HG02973 (cell line): Measurements from ENCODE around the gene APOC1.
"Not testable (repeated sequence)": the region's sequence is repeated elsewhere in the genome, so short reads cannot be mapped to it uniquely, and the experiment has no call there.

Source experiments
- ATAC-seq: cut with Tn5 transposase; IDR thresholded peaks from one replicate; pipeline ENCODE4 v1.9.1; 2021; ENCODE audit warnings: moderate library complexity; ENCODE audit not compliant: unreplicated experiment

Gene APOC1

DNA sequence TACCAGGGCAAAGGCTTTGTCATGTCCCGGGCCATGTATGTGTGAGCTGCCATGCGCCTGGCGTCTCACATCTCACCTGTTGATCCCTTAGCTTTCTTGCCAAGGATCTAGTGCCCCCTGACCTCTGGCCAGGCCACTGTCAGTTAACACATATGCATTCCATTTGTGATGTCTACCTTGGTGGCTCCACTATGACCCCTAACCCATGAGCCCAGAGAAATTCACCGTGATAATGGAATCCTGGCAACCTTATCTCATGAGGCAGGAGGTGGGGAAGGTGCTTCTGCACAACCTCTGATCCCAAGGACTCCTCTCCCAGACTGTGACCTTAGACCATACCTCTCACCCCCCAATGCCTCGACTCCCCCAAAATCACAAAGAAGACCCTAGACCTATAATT, 26.1 kb upstream of the APOC1 start:
- ATAC-seq = not testable (repeated sequence)

DNA sequence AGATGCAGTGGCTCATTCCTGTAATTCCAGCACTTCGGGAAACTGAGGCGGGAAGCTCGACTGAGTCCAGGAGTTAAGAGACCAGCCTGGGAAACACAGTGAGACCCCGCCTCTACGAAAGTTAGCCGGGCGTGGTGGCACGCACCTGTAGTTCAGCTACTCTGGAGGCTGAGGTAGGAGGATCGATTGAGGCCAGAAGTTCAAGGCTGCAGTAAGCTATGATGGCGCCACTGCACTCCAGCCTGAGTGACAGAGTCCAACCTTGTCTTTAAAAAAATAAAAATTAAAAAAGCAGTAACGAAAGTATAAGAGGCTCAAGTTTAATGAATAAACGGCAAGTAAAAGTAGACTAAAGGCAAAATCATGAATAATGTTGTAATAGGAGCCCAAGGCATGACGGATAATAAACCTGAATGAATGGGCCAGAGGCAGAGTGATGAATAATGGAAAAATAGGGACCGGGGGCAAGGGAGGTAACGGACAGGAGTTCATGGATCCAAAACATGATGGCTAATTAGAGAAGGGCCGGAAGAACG, 24.5 kb upstream of the APOC1 start:
- no peak for ATAC-seq

DNA sequence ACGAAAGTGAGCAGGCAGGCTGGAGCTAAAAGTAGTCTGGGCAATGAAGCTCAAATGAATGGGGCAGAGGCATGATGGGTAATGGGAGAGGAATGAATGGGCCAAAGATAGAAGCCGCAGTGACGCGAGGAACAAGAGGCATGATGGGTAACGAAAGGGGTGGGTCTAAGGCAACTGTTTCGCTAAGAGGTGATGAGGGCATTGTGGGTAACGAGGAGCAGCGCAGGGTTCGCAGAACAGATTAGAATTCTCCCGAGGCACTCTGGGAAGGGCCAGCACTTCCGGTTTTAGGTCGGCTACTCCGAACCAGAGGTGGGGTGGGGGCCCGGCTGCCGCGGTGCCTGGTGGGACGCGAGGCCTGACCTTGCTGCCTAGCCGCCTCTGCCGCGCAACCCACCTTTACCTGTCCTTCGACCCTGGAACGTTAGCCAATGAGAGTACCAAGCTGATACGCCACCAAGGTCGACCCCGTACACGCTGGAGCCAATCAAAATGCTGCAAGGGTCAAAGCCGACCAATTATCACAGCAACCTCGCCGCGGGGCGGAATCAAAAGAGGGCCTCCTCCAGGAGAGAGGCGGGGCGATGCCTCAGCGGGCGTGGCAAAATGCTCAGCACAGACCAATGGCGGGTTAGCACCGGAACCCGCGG, 23.9 kb upstream of the APOC1 start:
- peak; percentile 74 for ATAC-seq

DNA sequence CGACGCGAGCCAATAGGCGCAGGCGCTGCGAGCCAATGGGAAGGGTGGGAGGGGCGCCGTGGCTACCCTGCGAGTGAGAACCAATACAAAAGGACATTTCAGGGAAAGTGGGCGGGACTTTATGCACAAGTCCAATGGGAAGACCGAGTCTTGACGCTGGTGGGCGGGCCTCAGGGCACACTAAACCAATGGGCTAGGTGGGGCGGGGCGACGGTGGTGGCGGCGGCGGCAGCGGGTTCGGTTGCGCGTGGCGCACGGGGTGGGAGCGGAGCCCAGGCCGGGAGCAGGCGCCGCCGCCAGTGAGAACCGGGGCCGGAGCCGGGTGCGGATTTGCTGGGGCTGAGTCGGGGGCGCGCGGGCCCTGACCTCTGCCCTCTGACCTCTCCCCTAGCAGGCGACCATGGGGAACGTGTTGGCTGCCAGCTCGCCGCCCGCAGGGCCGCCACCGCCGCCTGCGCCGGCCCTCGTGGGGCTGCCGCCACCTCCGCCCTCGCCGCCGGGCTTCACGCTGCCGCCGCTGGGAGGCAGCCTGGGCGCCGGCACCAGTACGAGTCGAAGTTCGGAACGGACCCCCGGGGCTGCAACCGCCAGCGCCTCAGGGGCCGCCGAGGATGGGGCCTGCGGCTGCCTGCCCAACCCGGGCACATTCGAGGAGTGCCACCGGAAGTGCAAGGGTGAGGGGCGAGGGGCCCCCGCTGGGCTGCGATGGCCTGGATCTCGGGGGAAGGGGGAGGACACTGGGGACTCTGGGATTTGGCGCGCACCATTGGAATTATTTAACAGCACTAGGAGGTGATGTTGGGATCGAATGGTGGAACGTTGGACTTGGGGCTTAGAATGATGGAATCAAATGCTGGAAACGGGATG, 23.2 kb upstream of the APOC1 start, which contains the start of gene TOMM40:
TSS of gene TOMM40 (plus strand) at position 239 of the 867 bp plus-strand sequence. CDS start at position 401, 162 bp downstream.
- peak; percentile 66 for ATAC-seq

DNA sequence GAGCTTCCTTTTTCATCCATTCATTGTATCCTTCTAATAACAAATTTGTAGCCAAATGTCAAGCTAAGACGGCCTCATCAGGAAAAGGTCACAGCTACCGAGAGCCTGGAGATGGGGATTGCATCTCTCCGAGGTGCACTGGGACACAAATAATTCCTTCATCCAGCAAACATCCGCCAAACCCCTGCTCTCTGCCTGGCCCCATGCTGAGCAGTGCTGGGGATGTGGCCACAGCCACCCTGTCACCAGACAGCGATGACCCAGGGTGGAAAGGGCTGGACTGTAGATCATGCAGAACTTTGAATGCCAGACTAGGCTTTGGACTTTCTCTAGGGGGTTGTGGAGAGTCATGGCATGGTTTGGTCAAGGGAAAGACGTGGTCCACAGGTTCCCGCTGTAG, 21.5 kb upstream of the APOC1 start:
- ATAC-seq = no peak

DNA sequence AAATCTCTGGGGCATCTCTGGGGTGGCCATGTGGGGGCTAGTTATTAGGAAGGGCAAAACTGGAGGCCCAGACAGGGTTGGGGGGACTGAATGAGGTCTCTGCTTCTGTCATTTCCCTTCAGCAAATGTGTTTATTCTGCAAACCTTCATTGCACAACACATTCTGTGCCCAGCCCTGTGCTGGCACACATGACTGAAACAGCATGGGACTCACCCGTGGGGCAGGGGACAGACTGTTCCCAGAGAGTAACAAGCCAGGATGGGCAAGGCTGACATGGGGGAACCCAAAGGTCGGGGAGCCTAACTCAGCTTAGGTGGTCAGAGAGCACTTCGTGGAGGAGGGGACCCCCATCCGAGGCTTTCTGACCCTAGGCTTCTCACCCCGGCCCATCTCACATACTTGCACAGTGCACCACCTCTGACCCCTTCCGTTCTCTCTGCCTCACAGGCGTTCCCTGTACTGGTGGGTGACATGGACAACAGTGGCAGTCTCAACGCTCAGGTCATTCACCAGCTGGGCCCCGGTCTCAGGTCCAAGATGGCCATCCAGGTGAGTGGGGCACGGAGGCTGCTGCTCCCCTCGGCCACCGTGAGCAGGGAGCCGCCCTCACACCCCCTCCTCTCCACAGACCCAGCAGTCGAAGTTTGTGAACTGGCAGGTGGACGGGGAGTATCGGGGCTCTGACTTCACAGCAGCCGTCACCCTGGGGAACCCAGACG, 20.9 kb upstream of the APOC1 start:
- ATAC-seq = no peak

DNA sequence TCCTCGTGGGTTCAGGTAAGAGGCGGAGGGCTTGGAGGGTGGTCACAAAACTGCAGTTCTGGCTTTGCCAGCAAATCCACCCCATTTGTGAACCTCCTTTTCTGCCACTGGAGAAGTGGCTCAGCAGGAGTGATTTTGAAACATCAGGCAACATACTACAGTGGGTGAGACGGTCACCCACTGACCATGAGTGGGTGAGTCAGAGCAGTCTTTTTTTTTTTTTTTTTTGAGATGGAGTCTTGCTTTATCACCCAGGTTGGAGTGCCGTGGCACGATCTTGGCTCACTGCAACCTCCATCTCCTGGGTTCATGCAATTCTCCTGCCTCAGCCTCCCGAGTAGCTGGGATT, 20.4 kb upstream of the APOC1 start:
- no peak for ATAC-seq

DNA sequence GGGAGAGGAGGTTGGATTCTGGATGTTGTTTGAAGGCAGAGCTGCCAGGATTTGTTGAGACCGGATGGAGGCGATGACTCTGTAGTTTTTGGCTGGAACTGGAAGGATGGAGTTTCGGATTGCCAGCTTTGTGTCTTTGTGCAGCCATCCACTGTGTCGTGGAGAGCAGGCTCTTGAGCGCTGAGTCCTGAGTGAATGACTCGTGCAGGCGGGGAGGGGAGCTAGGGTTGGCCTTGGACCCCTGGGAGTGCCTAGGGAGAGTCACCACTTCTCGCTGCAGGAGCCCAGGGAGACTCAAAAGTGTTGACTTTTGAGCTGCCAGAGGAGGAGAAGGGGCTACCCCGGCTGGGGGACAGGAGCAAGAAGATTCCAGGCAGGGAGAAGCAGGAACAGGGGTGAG, 19.5 kb upstream of the APOC1 start:
- ATAC-seq = no peak

DNA sequence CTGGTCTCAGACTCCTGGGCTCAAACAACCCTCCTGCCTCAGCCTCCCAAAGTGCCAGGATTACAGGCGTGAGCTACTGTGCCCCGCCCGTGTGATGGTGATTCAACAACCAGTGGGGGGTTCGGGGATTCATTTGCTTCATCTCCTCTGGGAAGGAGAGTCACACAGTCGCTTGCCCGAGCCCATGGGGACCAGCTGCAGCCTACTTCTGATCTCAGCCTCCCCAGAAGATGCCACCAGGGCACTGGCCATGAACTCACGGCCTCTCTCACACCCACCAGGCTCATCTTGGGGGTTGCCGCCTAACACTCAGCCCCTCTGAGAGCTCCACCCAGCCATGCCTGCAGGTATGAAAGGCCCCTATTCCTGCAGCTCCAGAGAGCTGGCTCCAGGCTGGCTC, 16.6 kb upstream of the APOC1 start:
- no peak for ATAC-seq

DNA sequence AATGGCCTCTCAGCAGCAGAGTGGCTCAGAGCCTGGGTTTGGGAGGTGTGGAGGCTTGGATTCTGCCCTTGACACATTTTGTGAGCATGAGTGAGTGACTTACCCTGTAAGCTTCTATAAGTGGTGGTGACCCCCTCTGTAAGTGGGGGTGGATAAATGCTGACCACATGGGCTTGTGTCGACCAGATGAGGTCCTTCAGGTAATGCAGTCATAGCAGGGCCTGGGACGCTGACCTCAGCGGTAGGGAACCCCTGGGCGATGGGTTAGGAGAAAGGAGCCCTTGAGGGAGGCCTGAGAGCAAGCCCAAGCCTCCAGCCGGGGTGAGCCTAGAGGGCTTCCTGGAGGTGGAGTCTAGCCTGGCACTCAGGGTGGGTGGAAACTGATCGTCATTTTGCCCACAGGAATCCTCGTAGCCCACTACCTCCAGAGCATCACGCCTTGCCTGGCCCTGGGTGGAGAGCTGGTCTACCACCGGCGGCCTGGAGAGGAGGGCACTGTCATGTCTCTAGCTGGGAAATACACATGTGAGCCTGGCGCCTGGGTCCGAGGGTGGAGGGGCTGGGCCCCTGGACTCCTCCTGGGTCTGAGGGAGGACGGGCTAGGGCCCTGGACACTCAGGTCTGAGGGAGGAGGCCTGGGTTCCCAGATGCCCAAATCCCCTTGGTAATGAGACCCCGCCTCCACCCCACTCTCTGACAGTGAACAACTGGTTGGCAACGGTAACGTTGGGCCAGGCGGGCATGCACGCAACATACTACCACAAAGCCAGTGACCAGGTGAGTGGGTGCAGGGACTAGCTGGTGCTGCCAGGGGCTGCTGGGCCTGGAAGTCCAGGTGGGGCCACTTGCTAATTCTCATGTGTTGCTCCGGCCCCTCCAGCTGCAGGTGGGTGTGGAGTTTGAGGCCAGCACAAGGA, 13.8 kb upstream of the APOC1 start:
- ATAC-seq = no peak

DNA sequence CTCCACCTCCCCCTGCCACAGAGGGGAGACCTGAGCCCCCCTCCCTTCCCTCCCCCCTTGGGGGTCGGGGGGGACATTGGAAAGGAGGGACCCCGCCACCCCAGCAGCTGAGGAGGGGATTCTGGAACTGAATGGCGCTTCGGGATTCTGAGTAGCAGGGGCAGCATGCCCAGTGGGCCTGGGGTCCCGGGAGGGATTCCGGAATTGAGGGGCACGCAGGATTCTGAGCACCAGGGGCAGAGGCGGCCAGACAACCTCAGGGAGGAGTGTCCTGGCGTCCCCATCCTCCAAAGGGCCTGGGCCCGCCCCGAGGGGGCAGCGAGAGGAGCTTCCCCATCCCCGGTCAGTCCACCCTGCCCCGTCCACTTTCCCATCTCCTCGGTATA, 11.2 kb upstream of the APOC1 start:
- no peak for ATAC-seq

DNA sequence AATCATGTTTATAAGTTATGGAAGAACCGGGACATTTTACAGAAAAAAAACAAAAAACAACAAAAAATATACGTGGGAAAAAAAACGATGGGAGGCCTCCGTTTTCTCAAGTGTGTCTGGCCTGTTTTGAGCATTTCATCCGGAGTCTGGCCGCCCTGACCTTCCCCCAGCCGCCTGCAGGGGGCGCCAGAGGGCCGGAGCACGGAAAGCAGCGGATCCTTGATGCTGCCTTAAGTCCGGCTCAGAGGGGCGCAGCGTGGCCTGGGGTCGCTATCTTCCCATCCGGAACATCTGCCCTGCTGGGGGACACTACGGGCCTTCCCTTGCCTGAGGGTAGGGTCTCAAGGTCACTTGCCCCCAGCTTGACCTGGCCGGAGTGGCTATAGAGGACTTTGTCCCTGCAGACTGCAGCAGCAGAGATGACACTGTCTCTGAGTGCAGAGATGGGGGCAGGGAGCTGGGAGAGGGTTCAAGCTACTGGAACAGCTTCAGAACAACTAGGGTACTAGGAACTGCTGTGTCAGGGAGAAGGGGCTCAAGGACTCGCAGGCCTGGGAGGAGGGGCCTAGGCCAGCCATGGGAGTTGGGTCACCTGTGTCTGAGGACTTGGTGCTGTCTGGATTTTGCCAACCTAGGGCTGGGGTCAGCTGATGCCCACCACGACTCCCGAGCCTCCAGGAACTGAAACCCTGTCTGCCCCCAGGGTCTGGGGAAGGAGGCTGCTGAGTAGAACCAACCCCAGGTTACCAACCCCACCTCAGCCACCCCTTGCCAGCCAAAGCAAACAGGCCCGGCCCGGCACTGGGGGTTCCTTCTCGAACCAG, 10.6 kb upstream of the APOC1 start:
- ATAC-seq = no peak

DNA sequence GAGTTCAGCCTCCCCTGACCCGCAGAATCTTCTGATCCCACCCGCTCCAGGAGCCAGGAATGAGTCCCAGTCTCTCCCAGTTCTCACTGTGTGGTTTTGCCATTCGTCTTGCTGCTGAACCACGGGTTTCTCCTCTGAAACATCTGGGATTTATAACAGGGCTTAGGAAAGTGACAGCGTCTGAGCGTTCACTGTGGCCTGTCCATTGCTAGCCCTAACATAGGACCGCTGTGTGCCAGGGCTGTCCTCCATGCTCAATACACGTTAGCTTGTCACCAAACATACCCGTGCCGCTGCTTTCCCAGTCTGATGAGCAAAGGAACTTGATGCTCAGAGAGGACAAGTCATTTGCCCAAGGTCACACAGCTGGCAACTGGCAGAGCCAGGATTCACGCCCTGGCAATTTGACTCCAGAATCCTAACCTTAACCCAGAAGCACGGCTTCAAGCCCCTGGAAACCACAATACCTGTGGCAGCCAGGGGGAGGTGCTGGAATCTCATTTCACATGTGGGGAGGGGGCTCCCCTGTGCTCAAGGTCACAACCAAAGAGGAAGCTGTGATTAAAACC, 9.9 kb upstream of the APOC1 start:
- no peak for ATAC-seq

DNA sequence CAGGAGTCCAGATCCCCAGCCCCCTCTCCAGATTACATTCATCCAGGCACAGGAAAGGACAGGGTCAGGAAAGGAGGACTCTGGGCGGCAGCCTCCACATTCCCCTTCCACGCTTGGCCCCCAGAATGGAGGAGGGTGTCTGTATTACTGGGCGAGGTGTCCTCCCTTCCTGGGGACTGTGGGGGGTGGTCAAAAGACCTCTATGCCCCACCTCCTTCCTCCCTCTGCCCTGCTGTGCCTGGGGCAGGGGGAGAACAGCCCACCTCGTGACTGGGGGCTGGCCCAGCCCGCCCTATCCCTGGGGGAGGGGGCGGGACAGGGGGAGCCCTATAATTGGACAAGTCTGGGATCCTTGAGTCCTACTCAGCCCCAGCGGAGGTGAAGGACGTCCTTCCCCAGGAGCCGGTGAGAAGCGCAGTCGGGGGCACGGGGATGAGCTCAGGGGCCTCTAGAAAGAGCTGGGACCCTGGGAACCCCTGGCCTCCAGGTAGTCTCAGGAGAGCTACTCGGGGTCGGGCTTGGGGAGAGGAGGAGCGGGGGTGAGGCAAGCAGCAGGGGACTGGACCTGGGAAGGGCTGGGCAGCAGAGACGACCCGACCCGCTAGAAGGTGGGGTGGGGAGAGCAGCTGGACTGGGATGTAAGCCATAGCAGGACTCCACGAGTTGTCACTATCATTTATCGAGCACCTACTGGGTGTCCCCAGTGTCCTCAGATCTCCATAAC, 8.8 kb upstream of the APOC1 start, which contains the start of gene APOE:
TSS of gene APOE (plus strand) at position 360 of the 724 bp plus-strand sequence. CDS start 829 bp downstream, outside the sequence.
- no peak for ATAC-seq

DNA sequence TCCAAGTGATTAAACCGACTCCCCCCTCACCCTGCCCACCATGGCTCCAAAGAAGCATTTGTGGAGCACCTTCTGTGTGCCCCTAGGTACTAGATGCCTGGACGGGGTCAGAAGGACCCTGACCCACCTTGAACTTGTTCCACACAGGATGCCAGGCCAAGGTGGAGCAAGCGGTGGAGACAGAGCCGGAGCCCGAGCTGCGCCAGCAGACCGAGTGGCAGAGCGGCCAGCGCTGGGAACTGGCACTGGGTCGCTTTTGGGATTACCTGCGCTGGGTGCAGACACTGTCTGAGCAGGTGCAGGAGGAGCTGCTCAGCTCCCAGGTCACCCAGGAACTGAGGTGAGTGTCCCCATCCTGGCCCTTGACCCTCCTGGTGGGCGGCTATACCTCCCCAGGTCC, 6.8 kb upstream of the APOC1 start:
- no peak for ATAC-seq

DNA sequence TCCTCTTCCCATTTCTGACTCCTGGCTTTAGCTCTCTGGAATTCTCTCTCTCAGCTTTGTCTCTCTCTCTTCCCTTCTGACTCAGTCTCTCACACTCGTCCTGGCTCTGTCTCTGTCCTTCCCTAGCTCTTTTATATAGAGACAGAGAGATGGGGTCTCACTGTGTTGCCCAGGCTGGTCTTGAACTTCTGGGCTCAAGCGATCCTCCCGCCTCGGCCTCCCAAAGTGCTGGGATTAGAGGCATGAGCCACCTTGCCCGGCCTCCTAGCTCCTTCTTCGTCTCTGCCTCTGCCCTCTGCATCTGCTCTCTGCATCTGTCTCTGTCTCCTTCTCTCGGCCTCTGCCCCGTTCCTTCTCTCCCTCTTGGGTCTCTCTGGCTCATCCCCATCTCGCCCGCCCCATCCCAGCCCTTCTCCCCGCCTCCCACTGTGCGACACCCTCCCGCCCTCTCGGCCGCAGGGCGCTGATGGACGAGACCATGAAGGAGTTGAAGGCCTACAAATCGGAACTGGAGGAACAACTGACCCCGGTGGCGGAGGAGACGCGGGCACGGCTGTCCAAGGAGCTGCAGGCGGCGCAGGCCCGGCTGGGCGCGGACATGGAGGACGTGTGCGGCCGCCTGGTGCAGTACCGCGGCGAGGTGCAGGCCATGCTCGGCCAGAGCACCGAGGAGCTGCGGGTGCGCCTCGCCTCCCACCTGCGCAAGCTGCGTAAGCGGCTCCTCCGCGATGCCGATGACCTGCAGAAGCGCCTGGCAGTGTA, 6.2 kb upstream of the APOC1 start:
- no peak for ATAC-seq

DNA sequence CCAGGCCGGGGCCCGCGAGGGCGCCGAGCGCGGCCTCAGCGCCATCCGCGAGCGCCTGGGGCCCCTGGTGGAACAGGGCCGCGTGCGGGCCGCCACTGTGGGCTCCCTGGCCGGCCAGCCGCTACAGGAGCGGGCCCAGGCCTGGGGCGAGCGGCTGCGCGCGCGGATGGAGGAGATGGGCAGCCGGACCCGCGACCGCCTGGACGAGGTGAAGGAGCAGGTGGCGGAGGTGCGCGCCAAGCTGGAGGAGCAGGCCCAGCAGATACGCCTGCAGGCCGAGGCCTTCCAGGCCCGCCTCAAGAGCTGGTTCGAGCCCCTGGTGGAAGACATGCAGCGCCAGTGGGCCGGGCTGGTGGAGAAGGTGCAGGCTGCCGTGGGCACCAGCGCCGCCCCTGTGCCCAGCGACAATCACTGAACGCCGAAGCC, 5.6 kb upstream of the APOC1 start:
- ATAC-seq = no peak

DNA sequence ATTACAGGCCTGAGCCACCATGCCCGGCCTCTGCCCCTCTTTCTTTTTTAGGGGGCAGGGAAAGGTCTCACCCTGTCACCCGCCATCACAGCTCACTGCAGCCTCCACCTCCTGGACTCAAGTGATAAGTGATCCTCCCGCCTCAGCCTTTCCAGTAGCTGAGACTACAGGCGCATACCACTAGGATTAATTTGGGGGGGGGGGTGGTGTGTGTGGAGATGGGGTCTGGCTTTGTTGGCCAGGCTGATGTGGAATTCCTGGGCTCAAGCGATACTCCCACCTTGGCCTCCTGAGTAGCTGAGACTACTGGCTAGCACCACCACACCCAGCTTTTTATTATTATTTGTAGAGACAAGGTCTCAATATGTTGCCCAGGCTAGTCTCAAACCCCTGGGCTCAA, 4.6 kb upstream of the APOC1 start:
- ATAC-seq = no peak
